ENCODE results near the gene TEAD4.

The TEAD4 gene

DNA sequence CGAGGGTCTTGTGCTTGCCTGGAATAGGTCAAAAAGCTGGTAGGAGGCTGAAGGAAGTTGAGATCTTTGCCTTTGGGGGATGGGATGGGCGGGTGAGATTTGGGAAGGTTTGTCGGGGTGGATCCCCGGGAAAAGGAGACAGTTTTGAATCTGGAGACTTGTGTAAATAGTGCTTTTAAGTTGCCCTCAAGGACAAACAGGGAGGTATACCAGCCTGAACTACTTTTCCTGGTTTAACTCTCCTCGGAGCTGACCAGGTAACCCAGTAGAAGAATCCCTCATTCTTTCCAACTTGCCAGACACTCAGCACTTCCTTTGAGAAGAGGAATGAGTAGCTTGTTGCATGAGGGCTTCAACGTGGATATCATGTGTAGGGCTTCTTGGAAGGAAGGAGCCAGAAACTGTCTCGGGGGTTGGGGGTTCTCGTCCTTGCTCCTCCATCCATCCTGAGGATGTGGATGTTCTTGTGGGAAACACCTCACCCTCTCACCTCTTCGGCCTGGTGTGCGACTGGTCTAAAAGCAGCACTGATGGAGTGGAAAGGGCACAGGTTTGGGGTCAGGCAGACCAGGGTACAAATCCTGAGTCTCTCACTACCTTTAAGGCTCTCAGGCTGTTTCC is 1.9 kb downstream of the TEAD4 start:
- H3K79me2 ChIP-seq (ENCODE audit: insufficient read depth, low read length): peaks cover 32% of the 10 kb centered on the region

DNA sequence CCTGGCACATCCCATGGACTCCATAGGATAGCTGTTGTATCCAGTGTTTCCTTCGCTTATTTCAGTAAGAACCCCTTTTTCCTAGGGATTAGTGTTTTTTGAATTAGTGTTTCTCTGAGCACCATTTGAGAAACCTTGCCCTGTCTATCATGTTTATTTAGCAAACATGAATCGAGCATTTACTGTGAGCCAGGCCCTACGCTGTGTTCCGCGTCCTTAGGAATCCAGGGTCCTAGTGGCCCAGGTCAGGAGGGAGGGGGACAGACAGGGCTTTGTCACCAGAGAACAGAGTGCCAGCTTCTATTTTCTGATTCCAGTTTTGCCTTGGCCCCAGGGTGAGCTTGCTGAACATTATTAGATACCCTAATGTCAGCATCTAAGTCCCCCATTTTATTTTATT is 2.5 kb downstream of the TEAD4 start:
- peaks cover 4% of the 10 kb centered on the region; the same call in 1 of the 2 replicates for H4K20me1 ChIP-seq (ENCODE audit: low read depth, low read length)
- peaks cover 34% of the 10 kb centered on the region for H3K79me2 ChIP-seq (ENCODE audit: insufficient read depth, low read length)
- no peaks in the 10 kb centered on the region for H3K9me2 ChIP-seq (replicated peaks; ENCODE audit: insufficient read depth, low read length)
- H3K27ac ChIP-seq (ENCODE audit: low read depth, low read length): no peak overlapping the region
- no peaks in the 10 kb centered on the region for H3K27me3 ChIP-seq (ENCODE audit: low read length)
- no peak overlapping the region for H3K9ac ChIP-seq (ENCODE audit: low read length)
- H3K4me3 ChIP-seq (ENCODE audit: insufficient read depth, low read length, poor library complexity, severe bottlenecking): no peak overlapping the region
- no peak overlapping the region for H2AFZ ChIP-seq (ENCODE audit: low read depth, low read length, severe bottlenecking)
- H3F3A ChIP-seq (ENCODE audit: insufficient read depth): no peaks in the 10 kb centered on the region
- TF ChIP-seq, protein P1, sequence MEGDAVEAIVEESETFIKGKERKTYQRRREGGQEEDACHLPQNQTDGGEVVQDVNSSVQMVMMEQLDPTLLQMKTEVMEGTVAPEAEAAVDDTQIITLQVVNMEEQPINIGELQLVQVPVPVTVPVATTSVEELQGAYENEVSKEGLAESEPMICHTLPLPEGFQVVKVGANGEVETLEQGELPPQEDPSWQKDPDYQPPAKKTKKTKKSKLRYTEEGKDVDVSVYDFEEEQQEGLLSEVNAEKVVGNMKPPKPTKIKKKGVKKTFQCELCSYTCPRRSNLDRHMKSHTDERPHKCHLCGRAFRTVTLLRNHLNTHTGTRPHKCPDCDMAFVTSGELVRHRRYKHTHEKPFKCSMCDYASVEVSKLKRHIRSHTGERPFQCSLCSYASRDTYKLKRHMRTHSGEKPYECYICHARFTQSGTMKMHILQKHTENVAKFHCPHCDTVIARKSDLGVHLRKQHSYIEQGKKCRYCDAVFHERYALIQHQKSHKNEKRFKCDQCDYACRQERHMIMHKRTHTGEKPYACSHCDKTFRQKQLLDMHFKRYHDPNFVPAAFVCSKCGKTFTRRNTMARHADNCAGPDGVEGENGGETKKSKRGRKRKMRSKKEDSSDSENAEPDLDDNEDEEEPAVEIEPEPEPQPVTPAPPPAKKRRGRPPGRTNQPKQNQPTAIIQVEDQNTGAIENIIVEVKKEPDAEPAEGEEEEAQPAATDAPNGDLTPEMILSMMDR (IDR thresholded peaks at IDR 0.05; ENCODE audit: insufficient read depth, low read length, poor library complexity, severe bottlenecking): no peak
- no peak for TF ChIP-seq EZH2phosphoT487 (conservative IDR thresholded peaks at IDR 0.05; ENCODE audit: low read length)
- H3K9me3 ChIP-seq (ENCODE audit: insufficient read depth, low read length): no peaks in the 10 kb centered on the region
- no peaks in the 10 kb centered on the region for H3K36me3 ChIP-seq (ENCODE audit: low read length)
- H3K4me2 ChIP-seq (ENCODE audit: low read depth, low read length, poor library complexity, severe bottlenecking): peak overlapping the region; percentile 66

More for the DNA sequence above, 1.9 kb downstream of the TEAD4 start:
- no peak overlapping the region for H2AFZ ChIP-seq (ENCODE audit: low read depth, low read length, severe bottlenecking)
- H3F3A ChIP-seq (ENCODE audit: insufficient read depth): no peaks in the 10 kb centered on the region
- peak overlapping the region; percentile 66 for H3K4me2 ChIP-seq (ENCODE audit: low read depth, low read length, poor library complexity, severe bottlenecking)
- no peak overlapping the region for H3K27ac ChIP-seq (ENCODE audit: low read depth, low read length)
- no peaks in the 10 kb centered on the region; the same call in 1 of the 2 replicates for H3K27me3 ChIP-seq (ENCODE audit: low read length)
- H3K9ac ChIP-seq (ENCODE audit: low read length): peak overlapping the region; percentile 73
- H3K36me3 ChIP-seq (ENCODE audit: low read length): no peaks in the 10 kb centered on the region
- peaks cover 4% of the 10 kb centered on the region; the same call in 1 of the 2 replicates for H4K20me1 ChIP-seq (ENCODE audit: low read depth, low read length)
- H3K4me3 ChIP-seq (ENCODE audit: insufficient read depth, low read length, poor library complexity, severe bottlenecking): peak overlapping the region; percentile 73
- no peaks in the 10 kb centered on the region for H3K9me3 ChIP-seq (ENCODE audit: insufficient read depth, low read length)
- TF ChIP-seq, protein P1 (IDR thresholded peaks at IDR 0.05; ENCODE audit: insufficient read depth, low read length, poor library complexity, severe bottlenecking): no peak
- no peak for TF ChIP-seq EZH2phosphoT487 (conservative IDR thresholded peaks at IDR 0.05; ENCODE audit: low read length)
- H3K9me2 ChIP-seq (replicated peaks; ENCODE audit: insufficient read depth, low read length): no peaks in the 10 kb centered on the region

GRCh38 chr12:2963154-2963759 is 4.1 kb downstream of the TEAD4 start:
- Histone ChIP-seq H2AFZ (ENCODE audit: low read depth, low read length, severe bottlenecking) (no peak overlapping the region), H3K79me2 (ENCODE audit: insufficient read depth, low read length) (peaks cover 42% of the 10 kb centered on the region), H3K4me3 (ENCODE audit: insufficient read depth, low read length, poor library complexity, severe bottlenecking) (no peak overlapping the region), H3K9ac (ENCODE audit: low read length) (no peak overlapping the region), H3K4me2 (ENCODE audit: low read depth, low read length, poor library complexity, severe bottlenecking) (no peak overlapping the region), H3F3A (ENCODE audit: insufficient read depth) (no peaks in the 10 kb centered on the region), H3K27me3 (ENCODE audit: low read length) (no peaks in the 10 kb centered on the region), H3K36me3 (ENCODE audit: low read length) (no peaks in the 10 kb centered on the region), H4K20me1 (ENCODE audit: low read depth, low read length) (peaks cover 4% of the 10 kb centered on the region; the same call in 1 of the 2 replicates), H3K27ac (ENCODE audit: low read depth, low read length) (no peak overlapping the region), H3K9me3 (ENCODE audit: insufficient read depth, low read length) (no peaks in the 10 kb centered on the region), H3K9me2 (replicated peaks; ENCODE audit: insufficient read depth, low read length) (no peaks in the 10 kb centered on the region)
- TF ChIP-seq EZH2phosphoT487 (conservative IDR thresholded peaks at IDR 0.05; ENCODE audit: low read length): no peak
- TF ChIP-seq, protein P1 (IDR thresholded peaks at IDR 0.05; ENCODE audit: insufficient read depth, low read length, poor library complexity, severe bottlenecking): no peak
